H1 (cell line): Measurements from ENCODE around the gene CADPS. TPM values are rescaled to one million over a fixed set of nuclear protein-coding genes. Genes with fewer than 3 reads are reported as not detected.

Experiments
- CTCF ChIA-PET: fragments of 300-600 bp; sonication (Branson Sonifier 250); formaldehyde crosslinking; loops from one replicate; lab custom pipeline; 2021; ENCODE audit not compliant: partially characterized antibody; lab: Charles Lee
- POLR2A ChIA-PET: fragments of 300-600 bp; sonication (Branson Sonifier 250); formaldehyde crosslinking; loops from one replicate; lab custom pipeline; 2021; ENCODE audit warnings: inconsistent platforms; ENCODE audit not compliant: partially characterized antibody; lab: Charles Lee
- DNase-seq, 2 experiments: peaks; one replicate each; pipeline versions ENCODE4 v3.0.0 to v3.0.0-alpha.2; 2010 to 2022; ENCODE audit warnings: low spot score in 2 of 2, low read depth in 1 of 2, mixed read lengths in 1 of 2
- FAIRE-seq: peaks from 2 replicates; lab custom pipeline; 2011; peaks lifted over from hg19 to GRCh38; lab: Jason Lieb, UNC
- H2AFZ ChIP-seq: 2 replicates; pipeline ENCODE4 v1.8.1; 2012; ENCODE audit warnings: low read length, inconsistent platforms
- H2AK5ac ChIP-seq: 2 replicates; pipeline ENCODE4 v1.6.1; 2013; ENCODE audit warnings: low read depth, low read length
- H2BK120ac ChIP-seq: replicated peaks from 2 replicates; pipeline ENCODE3; 2013; ENCODE audit warnings: low read depth, low read length, inconsistent platforms
- H2BK12ac ChIP-seq: 2 replicates; pipeline ENCODE4 v1.6.1; 2013; ENCODE audit warnings: low read depth, low read length
- H2BK15ac ChIP-seq: 2 replicates; pipeline ENCODE4 v1.6.1; 2013; ENCODE audit warnings: low read length
- H2BK20ac ChIP-seq: 2 replicates; pipeline ENCODE4 v1.6.1; 2013; ENCODE audit warnings: low read length
- H2BK5ac ChIP-seq: 2 replicates; pipeline ENCODE4 v1.6.1; 2013; ENCODE audit warnings: low read depth, low read length
- H3K14ac ChIP-seq: 2 replicates; pipeline ENCODE4 v1.6.1; 2013; ENCODE audit warnings: inconsistent platforms; ENCODE audit not compliant: insufficient read length
- H3K18ac ChIP-seq: 2 replicates; pipeline ENCODE4 v1.6.1; 2013; ENCODE audit warnings: low read length; ENCODE audit errors: extremely low read depth
- H3K23ac ChIP-seq: 2 replicates; pipeline ENCODE4 v1.6.1; 2013; ENCODE audit warnings: inconsistent platforms; ENCODE audit not compliant: insufficient read length
- H3K23me2 ChIP-seq: 2 replicates; pipeline ENCODE4 v1.6.1; 2013; ENCODE audit warnings: low read depth, low read length
- H3K27ac ChIP-seq: 2 replicates; pipeline ENCODE4 v1.6.1; 2011; ENCODE audit warnings: low read depth, low read length, inconsistent platforms
- H3K27me3 ChIP-seq, 4 experiments: replicated peaks in 1 of 4; 1 replicate in 1 of 4; 2 replicates in 3 of 4; pipeline versions ENCODE4 v1.6.1 to v1.8.1; 2011 to 2013; ENCODE audit warnings: low read length in 3 of 4, mild to moderate bottlenecking in 3 of 4, inconsistent platforms in 2 of 4, mixed read lengths in 2 of 4, moderate library complexity in 1 of 4; ENCODE audit not compliant: control insufficient read depth in 3 of 4, insufficient read depth in 3 of 4; ENCODE audit errors: extremely low read depth in 1 of 4
- H3K36me3 ChIP-seq, 4 experiments: 2 replicates each; pipeline versions ENCODE4 v1.6.1 to v1.8.1; 2011 to 2013; ENCODE audit warnings: mild to moderate bottlenecking in 4 of 4, low read length in 3 of 4, moderate library complexity in 2 of 4, control low read depth in 1 of 4, inconsistent platforms in 1 of 4; ENCODE audit not compliant: insufficient read depth in 4 of 4, control insufficient read depth in 2 of 4
- H3K4ac ChIP-seq: replicated peaks from 2 replicates; pipeline ENCODE3; 2013; ENCODE audit warnings: low read length, low read depth, mixed read lengths, inconsistent platforms; ENCODE audit not compliant: insufficient read length
- H3K4me1 ChIP-seq, 4 experiments: replicated peaks in 1 of 4; 1 replicate in 1 of 4; 2 replicates in 3 of 4; pipeline versions ENCODE4 v1.6.1 to v1.8.1; 2011 to 2013; ENCODE audit warnings: low read length in 3 of 4, inconsistent platforms in 2 of 4, mixed read lengths in 1 of 4; ENCODE audit not compliant: insufficient read depth in 4 of 4, control insufficient read depth in 3 of 4
- H3K4me2 ChIP-seq, 2 experiments: 2 replicates each; pipeline versions ENCODE4 v1.6.1 to v1.8.1; 2011 to 2013; ENCODE audit warnings: low read depth in 2 of 2, low read length in 2 of 2, control low read depth in 1 of 2, inconsistent platforms in 1 of 2, mild to moderate bottlenecking in 1 of 2; ENCODE audit not compliant: insufficient read depth in 1 of 2
- H3K4me3 ChIP-seq, 4 experiments: fragments of 200-600, 300-600 bp in 1 of 4; sonication (generic), shearing (Covaris generic), sonication (Bioruptor Twin) in 1 of 4; 2 replicates each; pipeline versions ENCODE4 v1.5.1 to v1.8.1; 2011 to 2016; ENCODE audit warnings: low read length in 4 of 4, low read depth in 3 of 4, control low read depth in 2 of 4, inconsistent platforms in 2 of 4, mild to moderate bottlenecking in 2 of 4, mixed read lengths in 1 of 4, moderate library complexity in 1 of 4; ENCODE audit not compliant: insufficient read depth in 2 of 4; ENCODE audit errors: extremely low read depth in 1 of 4
- H3K56ac ChIP-seq: replicated peaks from 2 replicates; pipeline ENCODE3; 2013; ENCODE audit warnings: low read depth, mild to moderate bottlenecking, mixed read lengths, low read length, inconsistent platforms; ENCODE audit not compliant: insufficient read length
- H3K79me1 ChIP-seq: 2 replicates; pipeline ENCODE4 v1.6.1; 2013; ENCODE audit warnings: low read depth, low read length, control low read depth
- H3K79me2 ChIP-seq, 2 experiments: 2 replicates each; pipeline versions ENCODE4 v1.6.1 to v1.8.1; 2012 to 2013; ENCODE audit warnings: low read length in 2 of 2, mild to moderate bottlenecking in 2 of 2, inconsistent platforms in 1 of 2; ENCODE audit not compliant: insufficient read depth in 2 of 2, control insufficient read depth in 1 of 2
- H3K9ac ChIP-seq, 4 experiments: replicated peaks in 1 of 4; 1 replicate in 1 of 4; 2 replicates in 3 of 4; pipeline versions ENCODE4 v1.6.1 to v1.8.1; 2011 to 2013; ENCODE audit warnings: low read depth in 3 of 4, low read length in 3 of 4, control low read depth in 2 of 4, mild to moderate bottlenecking in 2 of 4, moderate library complexity in 2 of 4, inconsistent platforms in 1 of 4; ENCODE audit errors: extremely low read depth in 1 of 4
- H3K9me3 ChIP-seq, 2 experiments: 2 replicates each; pipeline versions ENCODE4 v1.6.1 to v1.8.1; 2012 to 2013; ENCODE audit warnings: mild to moderate bottlenecking in 2 of 2, moderate library complexity in 2 of 2, control low read depth in 1 of 2, inconsistent platforms in 1 of 2, low read depth in 1 of 2, low read length in 1 of 2, mixed read lengths in 1 of 2; ENCODE audit not compliant: insufficient read depth in 2 of 2
- H4K20me1 ChIP-seq, 2 experiments: replicated peaks in 1 of 2; 2 replicates each; pipeline versions ENCODE3 to v1.8.1; 2011 to 2013; ENCODE audit warnings: inconsistent platforms in 2 of 2, low read length in 2 of 2, mild to moderate bottlenecking in 1 of 2; ENCODE audit not compliant: insufficient read depth in 2 of 2, control insufficient read depth in 1 of 2
- H4K5ac ChIP-seq: 2 replicates; pipeline ENCODE4 v1.6.1; 2013; ENCODE audit warnings: low read length, low read depth, mixed read lengths, inconsistent platforms; ENCODE audit not compliant: insufficient read length
- H4K8ac ChIP-seq: 2 replicates; pipeline ENCODE4 v1.8.0; 2013; ENCODE audit warnings: mild to moderate bottlenecking, moderate library complexity, low read length, inconsistent platforms; ENCODE audit not compliant: insufficient read depth; ENCODE audit errors: extremely low read depth
- H4K91ac ChIP-seq: replicated peaks from 2 replicates; pipeline ENCODE3; 2013; ENCODE audit warnings: low read length, mixed read lengths, inconsistent platforms; ENCODE audit not compliant: insufficient read length
- ATF3 ChIP-seq: IDR thresholded peaks from 2 replicates; pipeline ENCODE4 v1.6.1; 2011; ENCODE audit warnings: low read depth, mild to moderate bottlenecking, low read length; ENCODE audit not compliant: insufficient read depth
- CEBPB ChIP-seq: IDR thresholded peaks from 2 replicates; pipeline ENCODE4 v1.6.1; 2012; ENCODE audit warnings: low read depth, low read length
- EGR1 ChIP-seq: IDR thresholded peaks from 2 replicates; pipeline ENCODE4 v1.6.1; 2011; ENCODE audit warnings: low read depth, low read length, borderline replicate concordance
- HDAC6 ChIP-seq: IDR thresholded peaks from one replicate; pipeline ENCODE4 v1.7.1; 2012; ENCODE audit warnings: low read depth, mild to moderate bottlenecking, inconsistent platforms, low read length, moderate library complexity
- KDM4A ChIP-seq: IDR thresholded peaks from one replicate; pipeline ENCODE4 v1.7.1; 2012; ENCODE audit warnings: low read depth, mild to moderate bottlenecking, moderate library complexity, low read length, inconsistent platforms; ENCODE audit not compliant: severe bottlenecking
- RAD21 ChIP-seq, 2 experiments: IDR thresholded peaks in 1 of 2; conservative IDR thresholded peaks in 1 of 2; 2 replicates each; pipeline ENCODE4 v1.6.1; 2011; ENCODE audit warnings: low read depth in 2 of 2, low read length in 2 of 2, improper control_type of control experiment in 1 of 2, inconsistent platforms in 1 of 2, mild to moderate bottlenecking in 1 of 2, moderate library complexity in 1 of 2
- SP4 ChIP-seq: IDR thresholded peaks from 2 replicates; pipeline ENCODE4 v1.6.1; 2012; ENCODE audit warnings: low read length, inconsistent platforms
- TCF12 ChIP-seq: IDR thresholded peaks from 2 replicates; pipeline ENCODE4 v1.6.1; 2011; ENCODE audit warnings: low read depth, mild to moderate bottlenecking, low read length
- WGBS, 2 experiments: shearing (Covaris generic) in 1 of 2; methylation state at CpG; one replicate each; pipeline versions ENCODE4 v1.1.6 to v1.1.7; 2013 to 2015; ENCODE audit warnings: low lambda C conversion rate in 2 of 2, mixed read lengths in 2 of 2, inconsistent platforms in 1 of 2, low coverage in 1 of 2, missing lambda C conversion rate in 1 of 2; ENCODE audit not compliant: insufficient replicate concordance in 2 of 2, insufficient coverage in 1 of 2, insufficient read length in 1 of 2; ENCODE audit errors: extremely low coverage in 1 of 2, missing lambda C conversion rate in 1 of 2; 5-methylcytosine and 5-hydroxymethylcytosine counted together
- polyA plus RNA-seq, 7 experiments: library from polyadenylated mRNA; depleted of rRNA in 3 of 7; stranded (reverse) in 5 of 7; unstranded in 2 of 7; fragments of >200 nt in 5 of 7; fragments of 200-250 nt in 2 of 7; gene quantifications; 1 replicate in 5 of 7; 2 replicates in 1 of 7; 4 replicates in 1 of 7; pipeline versions ENCODE4 v1.2.1 to v1.2.3, GENCODE V29; 2011 to 2013; ENCODE audit warnings: missing spikeins in 2 of 7, mixed read lengths in 2 of 7
- total RNA-seq: library from RNA; stranded (reverse); fragmentation: NEBNext Ultra II Directional; extraction: Animal tissue kit (Norgen Biotek cat#: 25700); gene quantifications from 2 replicates; pipeline ENCODE4 v1.2.1, GENCODE V29; 2021
- TF ChIP-seq, protein P1 (sequence below): IDR thresholded peaks from 2 replicates; pipeline ENCODE4 v1.6.1; 2012; ENCODE audit warnings: inconsistent platforms

Gene CADPS
- total and polyA plus RNA-seq, 2 of the 8 experiments (the other 6 are each of a cell fraction or from before 2014, with no cell fraction given) = 7.1 to 10.2 TPM

DNA sequence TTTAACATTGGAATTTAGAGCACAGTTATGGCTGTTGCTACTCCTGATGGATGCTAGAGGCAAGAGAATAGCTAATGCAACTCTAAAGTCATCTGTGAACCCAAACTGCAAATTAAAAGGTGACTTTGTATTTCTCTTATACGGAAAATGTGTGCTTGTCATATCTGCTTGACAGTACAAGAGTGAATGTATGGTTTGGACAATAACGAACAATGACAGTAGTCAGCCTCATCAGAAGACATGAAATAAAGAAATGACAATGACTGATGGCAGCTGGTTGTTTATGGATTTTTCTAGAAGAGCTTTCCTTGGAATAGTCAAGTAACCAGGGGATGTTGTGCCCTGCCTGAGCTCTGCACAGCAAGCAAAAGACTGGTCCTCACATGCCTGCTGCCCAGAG lies 333.0 kb downstream of the CADPS start:
- Histone ChIP-seq H2AK5ac (no peak overlapping the region), H3K56ac (no peak overlapping the region), H4K91ac (no peak overlapping the region), H3K23me2 (no peaks in the 10 kb centered on the region), H3K9me3 (no peaks in the 10 kb centered on the region), H3K36me3 (no peaks in the 10 kb centered on the region), H4K8ac (no peak overlapping the region), H2BK20ac (no peak overlapping the region), H2BK120ac (no peak overlapping the region), H2BK15ac (no peak overlapping the region), H3K14ac (no peak overlapping the region), H3K79me2 (no peaks in the 10 kb centered on the region), H3K4ac (no peak overlapping the region), H3K9ac (no peak overlapping the region), H3K4me1 (peaks cover 6 to 19% (median 16%) of the 10 kb centered on the region in 4 experiments; a peak in 6 of 7 replicates), H4K5ac (no peak overlapping the region), H3K4me3 (no peak overlapping the region), H2BK5ac (no peak overlapping the region), H3K23ac (no peak overlapping the region), H4K20me1 (no peaks in the 10 kb centered on the region), H3K79me1 (no peaks in the 10 kb centered on the region), H3K4me2 (no peak overlapping the region), H3K27ac (no peak overlapping the region), H3K27me3 (peaks cover 0 to 1% (median 0%) of the 10 kb centered on the region in 4 experiments; a peak in 1 of 7 replicates), H3K18ac (no peak overlapping the region), H2BK12ac (0 out of 2 replicates have a peak overlapping the region, but pooled peaks have one; percentile 41), H2AFZ (no peak overlapping the region)
- TF ChIP-seq TCF12 = no peak
- TF ChIP-seq RAD21 (IDR thresholded peaks at IDR 0.05 in 1 of 2, conservative IDR thresholded peaks at IDR 0.05 in 1 of 2; ENCODE audit: low read depth in 2 of 2, low read length in 2 of 2) = no peak
- TF ChIP-seq ATF3 = no peak
- TF ChIP-seq, protein P1, sequence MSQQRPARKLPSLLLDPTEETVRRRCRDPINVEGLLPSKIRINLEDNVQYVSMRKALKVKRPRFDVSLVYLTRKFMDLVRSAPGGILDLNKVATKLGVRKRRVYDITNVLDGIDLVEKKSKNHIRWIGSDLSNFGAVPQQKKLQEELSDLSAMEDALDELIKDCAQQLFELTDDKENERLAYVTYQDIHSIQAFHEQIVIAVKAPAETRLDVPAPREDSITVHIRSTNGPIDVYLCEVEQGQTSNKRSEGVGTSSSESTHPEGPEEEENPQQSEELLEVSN = no peak
- no peak for TF ChIP-seq EGR1
- TF ChIP-seq CEBPB = no peak
- no peak for TF ChIP-seq SP4
- TF ChIP-seq KDM4A = no peak
- no peak for TF ChIP-seq HDAC6
- ChIA-PET CTCF (interaction anchor here (1.0 to 1.5 kb wide), 3 partner anchors 11 to 210 kb away, joined by 4 to 5 read pairs (median 4); no protein-coding TSS in a partner anchor), POLR2A (no interaction called here)
- FAIRE-seq = no peak
- WGBS, 2 experiments = 84% methylated on average over 2 of the region's 2 CpGs; no CpG with 5 or more reads in 1 of the 2 experiments
- no peak for DNase-seq
